A673 (cell line): Measurements from ENCODE around the gene CCDC102A.

Experiments
- EZH2 ChIP-seq: fragments of 200-600 bp; sonication (generic); IDR thresholded peaks from 2 replicates; pipeline ENCODE4 v1.6.1; 2017; ENCODE audit warnings: borderline replicate concordance, low read depth, mild to moderate bottlenecking, mixed read lengths, antibody characterized with exemption, low read length; ENCODE audit not compliant: poor library complexity, severe bottlenecking
- TF ChIP-seq, protein P1 (sequence below): fragments of 300-800, 200-600 bp; sonication (generic); conservative IDR thresholded peaks from 2 replicates; pipeline ENCODE4 v1.5.1; 2017; ENCODE audit warnings: low read depth, mild to moderate bottlenecking, antibody characterized with exemption, low read length, moderate library complexity, mixed read lengths

DNA sequence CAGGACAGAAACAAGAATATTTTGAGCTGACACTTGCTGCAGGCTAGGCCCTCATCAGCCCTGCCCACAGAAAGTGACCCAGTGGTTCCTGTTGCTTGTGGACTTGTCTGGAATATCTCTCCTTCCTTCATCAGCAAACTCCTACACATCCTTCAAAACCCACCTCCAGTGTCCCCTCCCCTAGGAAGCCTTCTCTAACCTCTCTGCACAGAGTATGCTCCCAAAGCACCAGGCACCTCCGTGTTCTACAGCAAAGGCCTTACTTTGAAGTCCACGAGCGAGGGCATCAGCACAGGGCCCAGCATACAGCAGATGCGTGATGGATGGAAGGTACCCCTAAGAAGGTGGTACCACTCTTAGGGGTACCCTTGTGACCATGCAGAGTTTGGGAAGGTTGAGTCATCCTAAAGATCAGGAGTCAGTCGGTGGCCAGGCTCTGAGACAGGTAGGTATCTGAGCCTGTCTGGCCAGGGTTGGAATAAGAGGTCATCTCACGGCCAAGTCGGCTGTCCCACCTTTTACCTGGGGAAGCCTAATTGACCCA, 2.0 kb downstream of the CCDC102A start:
- TF ChIP-seq, protein P1, sequence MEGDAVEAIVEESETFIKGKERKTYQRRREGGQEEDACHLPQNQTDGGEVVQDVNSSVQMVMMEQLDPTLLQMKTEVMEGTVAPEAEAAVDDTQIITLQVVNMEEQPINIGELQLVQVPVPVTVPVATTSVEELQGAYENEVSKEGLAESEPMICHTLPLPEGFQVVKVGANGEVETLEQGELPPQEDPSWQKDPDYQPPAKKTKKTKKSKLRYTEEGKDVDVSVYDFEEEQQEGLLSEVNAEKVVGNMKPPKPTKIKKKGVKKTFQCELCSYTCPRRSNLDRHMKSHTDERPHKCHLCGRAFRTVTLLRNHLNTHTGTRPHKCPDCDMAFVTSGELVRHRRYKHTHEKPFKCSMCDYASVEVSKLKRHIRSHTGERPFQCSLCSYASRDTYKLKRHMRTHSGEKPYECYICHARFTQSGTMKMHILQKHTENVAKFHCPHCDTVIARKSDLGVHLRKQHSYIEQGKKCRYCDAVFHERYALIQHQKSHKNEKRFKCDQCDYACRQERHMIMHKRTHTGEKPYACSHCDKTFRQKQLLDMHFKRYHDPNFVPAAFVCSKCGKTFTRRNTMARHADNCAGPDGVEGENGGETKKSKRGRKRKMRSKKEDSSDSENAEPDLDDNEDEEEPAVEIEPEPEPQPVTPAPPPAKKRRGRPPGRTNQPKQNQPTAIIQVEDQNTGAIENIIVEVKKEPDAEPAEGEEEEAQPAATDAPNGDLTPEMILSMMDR = no peak
- TF ChIP-seq EZH2 = no peak
